ENCODE results near the gene CUTA. TPM values are rescaled to one million over a fixed set of nuclear protein-coding genes. Genes with fewer than 3 reads are reported as not detected.
A peak's percentile ranks its signal among the peaks of the same experiment; 100 is the strongest.

CUTA gene
- total and polyA plus RNA-seq, 2 experiments from 2014 or later = 207 to 421 TPM

DNA sequence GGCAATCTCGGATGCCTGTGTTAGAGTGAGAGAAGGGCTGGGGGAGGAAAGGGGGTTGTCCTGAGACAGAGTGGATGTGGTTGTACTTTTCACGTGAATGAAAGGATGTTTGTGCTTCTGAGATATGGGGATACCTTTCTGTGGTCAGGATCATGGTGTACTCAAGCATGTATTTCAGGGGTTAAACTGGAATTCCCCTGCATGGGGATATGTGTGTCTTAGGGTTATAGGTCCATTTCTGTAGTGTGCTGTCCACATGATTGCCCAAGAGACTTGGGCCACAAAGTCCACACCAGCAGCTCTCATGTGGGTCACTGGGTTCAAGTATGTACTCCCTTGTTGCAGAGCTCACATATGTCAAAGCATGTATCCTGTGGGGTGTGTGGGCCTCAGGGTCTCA, 12.4 kb upstream of the CUTA start:
- H3K79me2 ChIP-seq (replicated peaks; ENCODE audit: insufficient read depth) = peaks cover 67% of the 10 kb centered on the region
- H3K36me3 ChIP-seq (ENCODE audit: insufficient read depth) = peaks cover 7% of the 10 kb centered on the region
- DNase-seq (ENCODE audit: low spot score) (no peak), ATAC-seq (no peak)
- H3K27me3 Mint-ChIP-seq (ENCODE audit: insufficient read depth, low read depth, poor library complexity) = peaks cover 29% of the 10 kb centered on the region
- peaks cover 63% of the 10 kb centered on the region for H3K4me1 ChIP-seq (ENCODE audit: insufficient read depth)
- peak overlapping the region; percentile 90 for H3K4me2 ChIP-seq
- TF ChIP-seq, protein P1, sequence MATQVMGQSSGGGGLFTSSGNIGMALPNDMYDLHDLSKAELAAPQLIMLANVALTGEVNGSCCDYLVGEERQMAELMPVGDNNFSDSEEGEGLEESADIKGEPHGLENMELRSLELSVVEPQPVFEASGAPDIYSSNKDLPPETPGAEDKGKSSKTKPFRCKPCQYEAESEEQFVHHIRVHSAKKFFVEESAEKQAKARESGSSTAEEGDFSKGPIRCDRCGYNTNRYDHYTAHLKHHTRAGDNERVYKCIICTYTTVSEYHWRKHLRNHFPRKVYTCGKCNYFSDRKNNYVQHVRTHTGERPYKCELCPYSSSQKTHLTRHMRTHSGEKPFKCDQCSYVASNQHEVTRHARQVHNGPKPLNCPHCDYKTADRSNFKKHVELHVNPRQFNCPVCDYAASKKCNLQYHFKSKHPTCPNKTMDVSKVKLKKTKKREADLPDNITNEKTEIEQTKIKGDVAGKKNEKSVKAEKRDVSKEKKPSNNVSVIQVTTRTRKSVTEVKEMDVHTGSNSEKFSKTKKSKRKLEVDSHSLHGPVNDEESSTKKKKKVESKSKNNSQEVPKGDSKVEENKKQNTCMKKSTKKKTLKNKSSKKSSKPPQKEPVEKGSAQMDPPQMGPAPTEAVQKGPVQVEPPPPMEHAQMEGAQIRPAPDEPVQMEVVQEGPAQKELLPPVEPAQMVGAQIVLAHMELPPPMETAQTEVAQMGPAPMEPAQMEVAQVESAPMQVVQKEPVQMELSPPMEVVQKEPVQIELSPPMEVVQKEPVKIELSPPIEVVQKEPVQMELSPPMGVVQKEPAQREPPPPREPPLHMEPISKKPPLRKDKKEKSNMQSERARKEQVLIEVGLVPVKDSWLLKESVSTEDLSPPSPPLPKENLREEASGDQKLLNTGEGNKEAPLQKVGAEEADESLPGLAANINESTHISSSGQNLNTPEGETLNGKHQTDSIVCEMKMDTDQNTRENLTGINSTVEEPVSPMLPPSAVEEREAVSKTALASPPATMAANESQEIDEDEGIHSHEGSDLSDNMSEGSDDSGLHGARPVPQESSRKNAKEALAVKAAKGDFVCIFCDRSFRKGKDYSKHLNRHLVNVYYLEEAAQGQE (IDR thresholded peaks at IDR 0.05; ENCODE audit: unreplicated experiment) = no peak
- TF ChIP-seq, protein P2, sequence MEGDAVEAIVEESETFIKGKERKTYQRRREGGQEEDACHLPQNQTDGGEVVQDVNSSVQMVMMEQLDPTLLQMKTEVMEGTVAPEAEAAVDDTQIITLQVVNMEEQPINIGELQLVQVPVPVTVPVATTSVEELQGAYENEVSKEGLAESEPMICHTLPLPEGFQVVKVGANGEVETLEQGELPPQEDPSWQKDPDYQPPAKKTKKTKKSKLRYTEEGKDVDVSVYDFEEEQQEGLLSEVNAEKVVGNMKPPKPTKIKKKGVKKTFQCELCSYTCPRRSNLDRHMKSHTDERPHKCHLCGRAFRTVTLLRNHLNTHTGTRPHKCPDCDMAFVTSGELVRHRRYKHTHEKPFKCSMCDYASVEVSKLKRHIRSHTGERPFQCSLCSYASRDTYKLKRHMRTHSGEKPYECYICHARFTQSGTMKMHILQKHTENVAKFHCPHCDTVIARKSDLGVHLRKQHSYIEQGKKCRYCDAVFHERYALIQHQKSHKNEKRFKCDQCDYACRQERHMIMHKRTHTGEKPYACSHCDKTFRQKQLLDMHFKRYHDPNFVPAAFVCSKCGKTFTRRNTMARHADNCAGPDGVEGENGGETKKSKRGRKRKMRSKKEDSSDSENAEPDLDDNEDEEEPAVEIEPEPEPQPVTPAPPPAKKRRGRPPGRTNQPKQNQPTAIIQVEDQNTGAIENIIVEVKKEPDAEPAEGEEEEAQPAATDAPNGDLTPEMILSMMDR (conservative IDR thresholded peaks at IDR 0.05; ENCODE audit: low read depth in 2 of 2) = no peak
- TF ChIP-seq EZH2phosphoT487 (IDR thresholded peaks at IDR 0.05; ENCODE audit: unreplicated experiment) (no peak), JUNB (IDR thresholded peaks at IDR 0.05; ENCODE audit: unreplicated experiment) (no peak), ZNF331 (CRISPR knock-in tag; IDR thresholded peaks at IDR 0.05; ENCODE audit: low read depth) (no peak), POLR2AphosphoS5 (IDR thresholded peaks at IDR 0.05; ENCODE audit: low read depth) (no peak), STAT1 (IDR thresholded peaks at IDR 0.05; ENCODE audit: unreplicated experiment) (no peak), EZH2 (IDR thresholded peaks at IDR 0.05; ENCODE audit: low read depth, unreplicated experiment) (no peak)
- TF ChIP-seq, protein P3, sequence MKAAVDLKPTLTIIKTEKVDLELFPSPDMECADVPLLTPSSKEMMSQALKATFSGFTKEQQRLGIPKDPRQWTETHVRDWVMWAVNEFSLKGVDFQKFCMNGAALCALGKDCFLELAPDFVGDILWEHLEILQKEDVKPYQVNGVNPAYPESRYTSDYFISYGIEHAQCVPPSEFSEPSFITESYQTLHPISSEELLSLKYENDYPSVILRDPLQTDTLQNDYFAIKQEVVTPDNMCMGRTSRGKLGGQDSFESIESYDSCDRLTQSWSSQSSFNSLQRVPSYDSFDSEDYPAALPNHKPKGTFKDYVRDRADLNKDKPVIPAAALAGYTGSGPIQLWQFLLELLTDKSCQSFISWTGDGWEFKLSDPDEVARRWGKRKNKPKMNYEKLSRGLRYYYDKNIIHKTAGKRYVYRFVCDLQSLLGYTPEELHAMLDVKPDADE (IDR thresholded peaks at IDR 0.05) = no peak
- H3K27ac ChIP-seq (ENCODE audit: low read depth) = peak overlapping the region; percentile 100
- peak overlapping the region; percentile 90 for H3K27ac Mint-ChIP-seq
- no peaks in the 10 kb centered on the region for H3K9me3 Mint-ChIP-seq
- peaks cover 65% of the 10 kb centered on the region for H3K4me1 Mint-ChIP-seq
- H3K4me3 Mint-ChIP-seq = peak overlapping the region; percentile 80
- H3F3A ChIP-seq (replicated peaks; ENCODE audit: low read depth) = peaks cover 28% of the 10 kb centered on the region
- H3K9me2 ChIP-seq (ENCODE audit: insufficient read depth) = no peaks in the 10 kb centered on the region
- H4K20me1 ChIP-seq (replicated peaks; ENCODE audit: insufficient read depth) = no peaks in the 10 kb centered on the region; the same call in 1 of the 2 replicates
- peaks cover 31% of the 10 kb centered on the region for H3K36me3 Mint-ChIP-seq (ENCODE audit: low read depth)
- peak overlapping the region; percentile 64; the same call in 1 of the 2 replicates for H3K4me3 ChIP-seq
- no peaks in the 10 kb centered on the region for H3K27me3 ChIP-seq (ENCODE audit: insufficient read depth)
- H2AFZ ChIP-seq = no peak overlapping the region

DNA sequence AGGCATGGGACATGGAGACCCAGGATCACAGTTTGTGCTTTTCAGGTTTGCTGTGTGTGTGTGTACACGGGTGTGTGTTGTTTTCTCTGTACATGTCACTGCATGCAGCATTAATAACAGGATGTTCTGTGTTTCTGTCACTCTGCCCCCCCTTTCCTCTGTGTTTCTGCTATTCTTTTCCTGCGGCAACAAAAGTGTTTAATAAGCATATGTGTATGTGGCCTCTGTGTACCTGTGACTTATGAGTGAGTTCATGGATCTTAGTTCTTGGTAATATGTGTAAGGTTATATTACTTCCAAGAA, 11.8 kb upstream of the CUTA start:
- Histone ChIP-seq H3K4me2 (peak overlapping the region; percentile 90), H3K4me1 (ENCODE audit: insufficient read depth) (peaks cover 65% of the 10 kb centered on the region), H3K4me3 (no peak overlapping the region; the same call in 1 of the 2 replicates), H4K20me1 (replicated peaks; ENCODE audit: insufficient read depth) (no peaks in the 10 kb centered on the region; the same call in 1 of the 2 replicates), H3K9me2 (ENCODE audit: insufficient read depth) (no peaks in the 10 kb centered on the region), H3F3A (replicated peaks; ENCODE audit: low read depth) (peaks cover 26% of the 10 kb centered on the region), H2AFZ (no peak overlapping the region), H3K79me2 (replicated peaks; ENCODE audit: insufficient read depth) (peaks cover 62% of the 10 kb centered on the region), H3K27ac (ENCODE audit: low read depth) (peak overlapping the region; percentile 100; the same call in 1 of the 2 replicates), H3K27me3 (ENCODE audit: insufficient read depth) (no peaks in the 10 kb centered on the region), H3K36me3 (ENCODE audit: insufficient read depth) (0 out of 2 replicates have a peak, but pooled peaks cover under 1% of the 10 kb centered on the region)
- peaks cover 67% of the 10 kb centered on the region for H3K4me1 Mint-ChIP-seq
- H3K4me3 Mint-ChIP-seq = peak overlapping the region; percentile 80
- H3K9me3 Mint-ChIP-seq = no peaks in the 10 kb centered on the region
- H3K27ac Mint-ChIP-seq = peak overlapping the region; percentile 90
- DNase-seq (ENCODE audit: low spot score) = no peak
- H3K27me3 Mint-ChIP-seq (ENCODE audit: insufficient read depth, low read depth, poor library complexity) = peaks cover 29% of the 10 kb centered on the region
- peaks cover 26% of the 10 kb centered on the region for H3K36me3 Mint-ChIP-seq (ENCODE audit: low read depth)
- no peak for ATAC-seq
- TF ChIP-seq, protein P3 (IDR thresholded peaks at IDR 0.05) = no peak
- TF ChIP-seq, protein P1 (IDR thresholded peaks at IDR 0.05; ENCODE audit: unreplicated experiment) = no peak
- no peak for TF ChIP-seq CREB1 (CRISPR knock-in tag; IDR thresholded peaks at IDR 0.05; ENCODE audit: low read depth)
- TF ChIP-seq EZH2phosphoT487 (IDR thresholded peaks at IDR 0.05; ENCODE audit: unreplicated experiment) = no peak
- no peak for TF ChIP-seq POLR2AphosphoS5 (IDR thresholded peaks at IDR 0.05; ENCODE audit: low read depth)

Data from GM23338 (cell line).